Endothelial cell of umbilical vein (primary cell): ENCODE results near the gene CNKSR3.

Experiments used
- EZH2 ChIP-seq: IDR thresholded peaks from 2 replicates; pipeline ENCODE4 v1.6.1; 2012; ENCODE audit warnings: borderline replicate concordance, low read depth, mild to moderate bottlenecking, moderate library complexity, low read length, inconsistent platforms; ENCODE audit not compliant: severe bottlenecking
- JUN ChIP-seq: IDR thresholded peaks from 2 replicates; pipeline ENCODE4 v1.6.1; 2011; ENCODE audit warnings: borderline replicate concordance, low read depth; ENCODE audit not compliant: insufficient read length, insufficient read depth
- MYC ChIP-seq: IDR thresholded peaks from one replicate; pipeline ENCODE4 v1.6.1; 2011; ENCODE audit warnings: mild to moderate bottlenecking, low read depth, low read length
- POLR2A ChIP-seq: IDR thresholded peaks from 2 replicates; pipeline ENCODE4 v1.6.1; 2012; ENCODE audit warnings: low read depth, mild to moderate bottlenecking, control low read depth, low read length
- POLR2AphosphoS5 ChIP-seq: IDR thresholded peaks from 2 replicates; pipeline ENCODE4 v1.6.1; 2012; ENCODE audit warnings: low read depth, mild to moderate bottlenecking, control low read depth, low read length, moderate library complexity; ENCODE audit not compliant: insufficient read depth
- TF ChIP-seq, protein P1 (sequence below), 2 donors: IDR thresholded peaks; 1 replicate in 1 of 2; 2 replicates in 1 of 2; pipeline ENCODE4 v1.5.1; 2011; ENCODE audit warnings: low read length in 2 of 2, mild to moderate bottlenecking in 2 of 2, moderate library complexity in 2 of 2, control low read depth in 1 of 2, inconsistent platforms in 1 of 2, low read depth in 1 of 2; ENCODE audit not compliant: insufficient read depth in 1 of 2; ENCODE audit errors: extremely low read depth in 1 of 2
- TF ChIP-seq, protein P2 (sequence below): IDR thresholded peaks from 2 replicates; pipeline ENCODE4 v1.6.1; 2011; ENCODE audit not compliant: insufficient read depth, insufficient read length

DNA sequence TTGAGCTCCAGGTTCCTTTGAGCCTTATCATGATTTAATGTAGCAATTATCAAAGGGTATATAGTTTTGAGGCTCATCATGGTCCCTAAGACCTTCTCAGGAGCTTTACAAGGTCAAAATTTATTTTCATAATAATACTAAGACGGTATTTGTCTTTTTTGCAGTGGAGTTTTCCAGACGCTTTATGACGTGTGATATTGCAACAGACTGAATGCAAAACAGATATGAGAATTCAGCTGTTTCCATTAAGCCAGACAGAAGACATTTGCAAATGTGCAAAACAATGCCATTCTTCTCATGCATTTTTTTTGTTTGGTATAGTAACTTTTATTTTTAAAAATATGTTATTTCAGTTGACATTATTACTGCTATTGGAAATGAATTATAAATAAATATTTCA, 24.7 kb upstream of the CNKSR3 start:
- TF ChIP-seq, protein P1, sequence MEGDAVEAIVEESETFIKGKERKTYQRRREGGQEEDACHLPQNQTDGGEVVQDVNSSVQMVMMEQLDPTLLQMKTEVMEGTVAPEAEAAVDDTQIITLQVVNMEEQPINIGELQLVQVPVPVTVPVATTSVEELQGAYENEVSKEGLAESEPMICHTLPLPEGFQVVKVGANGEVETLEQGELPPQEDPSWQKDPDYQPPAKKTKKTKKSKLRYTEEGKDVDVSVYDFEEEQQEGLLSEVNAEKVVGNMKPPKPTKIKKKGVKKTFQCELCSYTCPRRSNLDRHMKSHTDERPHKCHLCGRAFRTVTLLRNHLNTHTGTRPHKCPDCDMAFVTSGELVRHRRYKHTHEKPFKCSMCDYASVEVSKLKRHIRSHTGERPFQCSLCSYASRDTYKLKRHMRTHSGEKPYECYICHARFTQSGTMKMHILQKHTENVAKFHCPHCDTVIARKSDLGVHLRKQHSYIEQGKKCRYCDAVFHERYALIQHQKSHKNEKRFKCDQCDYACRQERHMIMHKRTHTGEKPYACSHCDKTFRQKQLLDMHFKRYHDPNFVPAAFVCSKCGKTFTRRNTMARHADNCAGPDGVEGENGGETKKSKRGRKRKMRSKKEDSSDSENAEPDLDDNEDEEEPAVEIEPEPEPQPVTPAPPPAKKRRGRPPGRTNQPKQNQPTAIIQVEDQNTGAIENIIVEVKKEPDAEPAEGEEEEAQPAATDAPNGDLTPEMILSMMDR (IDR thresholded peaks at IDR 0.05; ENCODE audit: extremely low read depth in 1 of 2, insufficient read depth in 1 of 2, low read depth in 1 of 2, low read length in 2 of 2), result no peak
- no peak for TF ChIP-seq POLR2A
- no peak for TF ChIP-seq EZH2
- TF ChIP-seq POLR2AphosphoS5, result no peak
- TF ChIP-seq, protein P2, sequence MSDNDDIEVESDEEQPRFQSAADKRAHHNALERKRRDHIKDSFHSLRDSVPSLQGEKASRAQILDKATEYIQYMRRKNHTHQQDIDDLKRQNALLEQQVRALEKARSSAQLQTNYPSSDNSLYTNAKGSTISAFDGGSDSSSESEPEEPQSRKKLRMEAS, result no peak
- no peak for TF ChIP-seq MYC
- TF ChIP-seq JUN, result no peak
